A549 (cell line): Measurements from ENCODE around the gene TPCN1. TPM values are rescaled to one million over a fixed set of nuclear protein-coding genes. Genes with fewer than 3 reads are reported as not detected.

ENCODE experiments used
- ATAC-seq, 2 experiments: fragments of 200-7000 bp in 1 of 2; fragments of >200 bp in 1 of 2; cut with Nextera tagmentation in 1 of 2; cut with Tn5 transposase in 1 of 2; 3 replicates each; pipeline versions ENCODE4 v1.8.0 to v1.9.1; 2018 to 2020; ENCODE audit warnings: mild to moderate bottlenecking in 1 of 2, moderate library complexity in 1 of 2
- CTCF ChIA-PET: fragments of 300-600 bp; sonication (Branson Sonifier 250); formaldehyde crosslinking; extraction: SDS; loops from one replicate; lab custom pipeline; 2021; ENCODE audit warnings: antibody characterized with exemption, inconsistent platforms; lab: Yijun Ruan, JAX
- POLR2A ChIA-PET: fragments of 350-600 bp; formaldehyde crosslinking; extraction: SDS; loops from one replicate; lab custom pipeline; 2021; ENCODE audit warnings: antibody characterized with exemption, inconsistent platforms; lab: Yijun Ruan, JAX
- DNase-seq, 2 experiments: peaks; one replicate each; pipeline versions ENCODE4 v3.0.0 to v3.0.0-alpha.2; 2011 to 2016; ENCODE audit warnings: low read depth in 1 of 2, low spot score in 1 of 2
- FAIRE-seq: peaks from 2 replicates; lab custom pipeline; 2011; peaks lifted over from hg19 to GRCh38; lab: Jason Lieb, UNC
- H3K27ac ChIP-seq, 2 experiments: fragments of >200 bp; sonication (Bioruptor Twin); formaldehyde crosslinking; 3 replicates each; pipeline ENCODE4 v1.5.1; 2016 to 2017
- H3K4me1 ChIP-seq: fragments of >200 bp; sonication (Bioruptor Twin); formaldehyde crosslinking; 3 replicates; pipeline ENCODE4 v1.6.1; 2016
- H3K4me2 ChIP-seq: fragments of >200 bp; sonication (Bioruptor Twin); formaldehyde crosslinking; 3 replicates; pipeline ENCODE4 v1.6.1; 2016
- H3K4me3 ChIP-seq: fragments of >200 bp; sonication (Bioruptor Twin); formaldehyde crosslinking; 3 replicates; pipeline ENCODE4 v1.5.1; 2016
- H3K9me3 ChIP-seq: fragments of >200 bp; sonication (Bioruptor Twin); formaldehyde crosslinking; 3 replicates; pipeline ENCODE4 v1.6.1; 2016
- BHLHE40 ChIP-seq: IDR thresholded peaks from 2 replicates; pipeline ENCODE4 v1.6.1; 2012; ENCODE audit warnings: low read depth, low read length, inconsistent platforms
- CEBPB ChIP-seq, 2 experiments: fragments of >200 bp in 1 of 2; sonication (Bioruptor Twin) in 1 of 2; formaldehyde crosslinking in 1 of 2; IDR thresholded peaks; 2 replicates each; pipeline ENCODE4 v1.6.1; 2012 to 2016
- CHD4 ChIP-seq: fragments of 200-600 bp; sonication (generic); IDR thresholded peaks from 2 replicates; pipeline ENCODE4 v1.6.1; 2016; ENCODE audit warnings: antibody characterized with exemption, mild to moderate bottlenecking, borderline replicate concordance
- EHMT2 ChIP-seq: fragments of 200-600 bp; sonication (generic); IDR thresholded peaks from 2 replicates; pipeline ENCODE4 v1.6.1; 2016; ENCODE audit warnings: antibody characterized with exemption, low read depth, mild to moderate bottlenecking, moderate library complexity
- ESRRA ChIP-seq: fragments of 150-350 bp; IDR thresholded peaks from 2 replicates; pipeline ENCODE4 v1.6.1; 2014; ENCODE audit warnings: mild to moderate bottlenecking, low read length, borderline replicate concordance
- KDM1A ChIP-seq: fragments of 200-600 bp; sonication (generic); IDR thresholded peaks from 2 replicates; pipeline ENCODE4 v1.6.1; 2016; ENCODE audit warnings: low read depth, mild to moderate bottlenecking
- NR3C1 ChIP-seq: fragments of >200 bp; sonication (Bioruptor Twin); formaldehyde crosslinking; IDR thresholded peaks from 3 replicates; pipeline ENCODE4 v1.6.1; 2017
- PHF8 ChIP-seq: fragments of 200-600 bp; sonication (generic); IDR thresholded peaks from 2 replicates; pipeline ENCODE4 v1.6.1; 2016; ENCODE audit warnings: low read depth, mild to moderate bottlenecking, antibody characterized with exemption, moderate library complexity, borderline replicate concordance
- RFX5 ChIP-seq: fragments of 450-650 bp; IDR thresholded peaks from 2 replicates; pipeline ENCODE4 v1.7.1; 2014; ENCODE audit warnings: antibody characterized with exemption, mild to moderate bottlenecking, moderate library complexity
- SMC3 ChIP-seq: fragments of >200 bp; sonication (Bioruptor Twin); formaldehyde crosslinking; IDR thresholded peaks from 3 replicates; pipeline ENCODE4 v1.6.1; 2018; ENCODE audit warnings: inconsistent platforms
- TFCP2L1 ChIP-seq: fragments of 250-450 bp; sonication (Bioruptor Pico); IDR thresholded peaks from 2 replicates; pipeline ENCODE4 v1.5.0; 2021; ENCODE audit warnings: mild to moderate bottlenecking
- WGBS: methylation state at CpG from one replicate; pipeline ENCODE4 v1.1.6; 2017; ENCODE audit errors: missing lambda C conversion rate; 5-methylcytosine and 5-hydroxymethylcytosine counted together
- polyA plus RNA-seq, 4 experiments: library from polyadenylated mRNA; depleted of rRNA in 3 of 4; stranded (reverse); fragments of >200 nt; fragmentation: RNase III in 1 of 4; extraction: RNeasy Plus Mini Kit Qiagen cat#74134 plus additional on column Dnase treatment in 1 of 4; gene quantifications; 2 replicates in 3 of 4; 3 replicates in 1 of 4; pipeline ENCODE4 v1.2.3, GENCODE V29; 2011 to 2017
- TF ChIP-seq, protein P1 (sequence below): fragments of 250-450 bp; sonication (Bioruptor Pico); IDR thresholded peaks from 2 replicates; pipeline ENCODE4 v1.5.0; 2020; ENCODE audit warnings: low read depth, mild to moderate bottlenecking, moderate library complexity
- TF ChIP-seq, protein P2 (sequence below): fragments of 250-450 bp; sonication (Bioruptor Pico); IDR thresholded peaks from 2 replicates; pipeline ENCODE4 v1.5.0; 2021; ENCODE audit warnings: mild to moderate bottlenecking, moderate library complexity, borderline replicate concordance
- TF ChIP-seq, protein P3 (sequence below): fragments of 450-650 bp; IDR thresholded peaks from 2 replicates; pipeline ENCODE4 v1.6.1; 2014; ENCODE audit warnings: antibody characterized with exemption
- TF ChIP-seq, protein P4 (sequence below): fragments of >200 bp; sonication (Bioruptor Twin); formaldehyde crosslinking; IDR thresholded peaks from 2 replicates; pipeline ENCODE4 v1.6.1; 2016
- TF ChIP-seq, protein P5 (sequence below): fragments of 150-350 bp; IDR thresholded peaks from 2 replicates; pipeline ENCODE4 v1.6.1; 2014; ENCODE audit warnings: low read depth, mild to moderate bottlenecking, low read length
- TF ChIP-seq, protein P6 (sequence below): IDR thresholded peaks from 2 replicates; pipeline ENCODE4 v1.6.1; 2012
- TF ChIP-seq, protein P7 (sequence below): fragments of 200-600 bp; sonication (generic); IDR thresholded peaks from 2 replicates; pipeline ENCODE4 v1.6.1; 2016; ENCODE audit warnings: antibody characterized with exemption, mild to moderate bottlenecking, moderate library complexity
- TF ChIP-seq, protein P8 (sequence below): fragments of >200 bp; sonication (Bioruptor Twin); formaldehyde crosslinking; IDR thresholded peaks from 3 replicates; pipeline ENCODE4 v1.6.1; 2016

TPCN1 gene
- polyA plus RNA-seq, 2 of the 4 experiments (the other 2 are of a cell fraction) = 21.9 to 24.1 TPM

DNA sequence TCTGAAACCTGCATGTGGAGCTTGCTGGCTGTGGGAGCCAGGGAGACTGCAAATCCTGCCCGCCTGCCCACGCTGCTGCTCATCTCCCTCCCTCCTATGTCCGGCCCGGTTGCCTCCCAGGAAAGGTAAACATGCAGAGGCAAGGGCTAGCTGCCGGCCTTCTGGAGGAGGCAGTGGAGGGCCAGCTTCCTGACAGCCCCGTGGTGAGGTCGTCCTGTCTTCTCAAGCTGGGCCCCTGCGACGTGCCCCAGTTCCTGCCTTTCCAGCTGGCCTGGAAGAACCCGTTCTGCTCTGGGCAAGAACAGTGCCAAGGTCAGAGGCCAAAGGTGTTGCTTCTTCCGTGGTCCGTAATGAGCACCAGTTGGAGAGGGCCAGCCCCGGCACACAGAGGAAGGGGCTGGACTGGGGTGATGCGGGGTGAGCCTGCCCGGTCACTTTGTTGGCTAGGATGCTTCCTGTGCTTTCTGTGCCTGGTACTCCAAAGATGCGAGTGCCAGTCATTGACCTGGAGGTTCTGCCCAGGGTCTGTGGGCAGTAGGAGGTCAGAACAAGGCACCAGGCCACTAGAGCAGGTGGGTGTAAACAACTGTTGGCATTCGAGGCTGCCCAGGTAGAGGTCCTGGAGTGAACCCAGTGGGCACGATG lies 25.3 kb downstream of the TPCN1 start:
- CTCF ChIA-PET = interaction anchor here (1.8 kb wide), 1 partner anchor 24 kb away, joined by 6 read pairs; no protein-coding TSS in a partner anchor

DNA sequence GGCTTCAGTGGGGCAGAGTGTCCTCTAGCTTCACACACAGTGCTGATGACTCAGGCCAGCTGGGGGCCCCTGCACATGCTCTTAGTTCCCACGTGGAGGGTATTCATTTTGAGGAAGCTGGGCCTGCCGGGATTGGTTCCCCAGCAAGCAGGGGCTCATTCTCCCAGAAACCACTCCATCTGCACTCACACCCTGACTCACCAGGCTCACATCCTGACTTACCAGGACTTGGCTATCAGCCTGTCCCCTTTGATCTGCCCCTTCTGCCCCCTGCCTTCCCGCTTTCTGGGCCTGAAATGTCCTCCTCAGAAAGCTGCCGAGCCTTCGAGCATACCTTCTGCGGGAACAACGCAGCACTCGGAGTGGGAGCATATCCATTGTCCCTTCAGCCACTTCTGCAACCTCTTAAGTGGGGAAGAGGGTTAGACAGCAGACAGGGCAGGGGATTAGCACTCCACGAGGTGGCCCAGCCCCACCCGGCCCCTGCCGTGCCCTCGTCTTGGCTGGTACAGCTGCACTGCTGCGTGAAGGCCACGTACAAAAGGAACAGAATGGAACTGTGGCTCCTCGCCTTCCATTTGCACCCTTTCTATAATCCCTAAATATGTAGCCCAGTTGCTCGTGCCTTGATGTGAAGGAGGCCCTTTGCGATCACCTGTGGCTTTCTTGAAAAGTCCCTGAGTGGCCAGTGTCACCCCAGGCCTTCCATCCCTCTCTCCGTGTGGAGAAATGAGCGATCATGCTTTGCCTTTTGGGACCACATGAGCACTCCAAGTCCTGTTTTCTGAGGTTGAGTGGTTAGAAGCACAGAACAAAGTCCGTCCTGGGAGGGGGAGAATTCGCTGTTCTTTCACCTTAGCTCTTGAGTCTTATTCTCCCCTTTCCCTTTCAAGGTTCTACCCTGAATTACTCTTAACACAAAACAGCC lies 26.1 kb downstream of the TPCN1 start:
- no peak overlapping the region for H3K4me3 ChIP-seq
- no peak for DNase-seq
- 92% methylated on average over 19 of the region's 21 CpGs for WGBS
- ChIA-PET POLR2A (no interaction called here), CTCF (interaction anchor here (0.6 to 1.8 kb wide), 2 partner anchors 10 to 25 kb away, joined by 4 to 6 read pairs; no protein-coding TSS in a partner anchor)
- no peak for FAIRE-seq
- no peak overlapping the region for H3K4me2 ChIP-seq
- no peak overlapping the region; a peak in 1 of 6 replicates for H3K27ac ChIP-seq
- peaks cover 26% of the 10 kb centered on the region for H3K4me1 ChIP-seq
- ATAC-seq = no peak; a peak in 1 of 6 replicates
- no peaks in the 10 kb centered on the region for H3K9me3 ChIP-seq
- TF ChIP-seq EHMT2 = no peak
- TF ChIP-seq, protein P1, sequence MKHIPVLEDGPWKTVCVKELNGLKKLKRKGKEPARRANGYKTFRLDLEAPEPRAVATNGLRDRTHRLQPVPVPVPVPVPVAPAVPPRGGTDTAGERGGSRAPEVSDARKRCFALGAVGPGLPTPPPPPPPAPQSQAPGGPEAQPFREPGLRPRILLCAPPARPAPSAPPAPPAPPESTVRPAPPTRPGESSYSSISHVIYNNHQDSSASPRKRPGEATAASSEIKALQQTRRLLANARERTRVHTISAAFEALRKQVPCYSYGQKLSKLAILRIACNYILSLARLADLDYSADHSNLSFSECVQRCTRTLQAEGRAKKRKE (CRISPR knock-in tag) = no peak
- no peak for TF ChIP-seq BHLHE40
- TF ChIP-seq TFCP2L1 (CRISPR knock-in tag) = no peak
- TF ChIP-seq, protein P2, sequence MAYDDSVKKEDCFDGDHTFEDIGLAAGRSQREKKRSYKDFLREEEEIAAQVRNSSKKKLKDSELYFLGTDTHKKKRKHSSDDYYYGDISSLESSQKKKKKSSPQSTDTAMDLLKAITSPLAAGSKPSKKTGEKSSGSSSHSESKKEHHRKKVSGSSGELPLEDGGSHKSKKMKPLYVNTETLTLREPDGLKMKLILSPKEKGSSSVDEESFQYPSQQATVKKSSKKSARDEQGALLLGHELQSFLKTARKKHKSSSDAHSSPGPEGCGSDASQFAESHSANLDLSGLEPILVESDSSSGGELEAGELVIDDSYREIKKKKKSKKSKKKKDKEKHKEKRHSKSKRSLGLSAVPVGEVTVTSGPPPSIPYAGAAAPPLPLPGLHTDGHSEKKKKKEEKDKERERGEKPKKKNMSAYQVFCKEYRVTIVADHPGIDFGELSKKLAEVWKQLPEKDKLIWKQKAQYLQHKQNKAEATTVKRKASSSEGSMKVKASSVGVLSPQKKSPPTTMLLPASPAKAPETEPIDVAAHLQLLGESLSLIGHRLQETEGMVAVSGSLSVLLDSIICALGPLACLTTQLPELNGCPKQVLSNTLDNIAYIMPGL = no peak
- no peak for TF ChIP-seq PHF8
- no peak for TF ChIP-seq NR3C1
- TF ChIP-seq, protein P3, sequence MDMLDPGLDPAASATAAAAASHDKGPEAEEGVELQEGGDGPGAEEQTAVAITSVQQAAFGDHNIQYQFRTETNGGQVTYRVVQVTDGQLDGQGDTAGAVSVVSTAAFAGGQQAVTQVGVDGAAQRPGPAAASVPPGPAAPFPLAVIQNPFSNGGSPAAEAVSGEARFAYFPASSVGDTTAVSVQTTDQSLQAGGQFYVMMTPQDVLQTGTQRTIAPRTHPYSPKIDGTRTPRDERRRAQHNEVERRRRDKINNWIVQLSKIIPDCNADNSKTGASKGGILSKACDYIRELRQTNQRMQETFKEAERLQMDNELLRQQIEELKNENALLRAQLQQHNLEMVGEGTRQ = no peak
- TF ChIP-seq, protein P4, sequence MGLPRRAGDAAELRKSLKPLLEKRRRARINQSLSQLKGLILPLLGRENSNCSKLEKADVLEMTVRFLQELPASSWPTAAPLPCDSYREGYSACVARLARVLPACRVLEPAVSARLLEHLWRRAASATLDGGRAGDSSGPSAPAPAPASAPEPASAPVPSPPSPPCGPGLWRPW = no peak
- TF ChIP-seq, protein P5, sequence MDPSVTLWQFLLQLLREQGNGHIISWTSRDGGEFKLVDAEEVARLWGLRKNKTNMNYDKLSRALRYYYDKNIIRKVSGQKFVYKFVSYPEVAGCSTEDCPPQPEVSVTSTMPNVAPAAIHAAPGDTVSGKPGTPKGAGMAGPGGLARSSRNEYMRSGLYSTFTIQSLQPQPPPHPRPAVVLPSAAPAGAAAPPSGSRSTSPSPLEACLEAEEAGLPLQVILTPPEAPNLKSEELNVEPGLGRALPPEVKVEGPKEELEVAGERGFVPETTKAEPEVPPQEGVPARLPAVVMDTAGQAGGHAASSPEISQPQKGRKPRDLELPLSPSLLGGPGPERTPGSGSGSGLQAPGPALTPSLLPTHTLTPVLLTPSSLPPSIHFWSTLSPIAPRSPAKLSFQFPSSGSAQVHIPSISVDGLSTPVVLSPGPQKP = no peak

More for the DNA sequence above, 25.3 kb downstream of the TPCN1 start:
- POLR2A ChIA-PET = interaction anchor here (1.3 to 1.5 kb wide), 2 partner anchors 10 to 23 kb away, joined by 4 to 6 read pairs; no protein-coding TSS in a partner anchor
- 82% methylated on average over 17 of the region's 18 CpGs for WGBS
- Histone ChIP-seq H3K4me2 (no peak overlapping the region; the same call in 2 of the 3 replicates), H3K27ac (peak overlapping the region in 1 of 2 experiments; percentile 37; a peak in 2 of 6 replicates), H3K4me1 (peaks cover 34% of the 10 kb centered on the region), H3K9me3 (no peaks in the 10 kb centered on the region), H3K4me3 (no peak overlapping the region)
- FAIRE-seq (no peak), ATAC-seq (no peak; a peak in 2 of 6 replicates), DNase-seq (no peak)
- TF ChIP-seq, protein P6, sequence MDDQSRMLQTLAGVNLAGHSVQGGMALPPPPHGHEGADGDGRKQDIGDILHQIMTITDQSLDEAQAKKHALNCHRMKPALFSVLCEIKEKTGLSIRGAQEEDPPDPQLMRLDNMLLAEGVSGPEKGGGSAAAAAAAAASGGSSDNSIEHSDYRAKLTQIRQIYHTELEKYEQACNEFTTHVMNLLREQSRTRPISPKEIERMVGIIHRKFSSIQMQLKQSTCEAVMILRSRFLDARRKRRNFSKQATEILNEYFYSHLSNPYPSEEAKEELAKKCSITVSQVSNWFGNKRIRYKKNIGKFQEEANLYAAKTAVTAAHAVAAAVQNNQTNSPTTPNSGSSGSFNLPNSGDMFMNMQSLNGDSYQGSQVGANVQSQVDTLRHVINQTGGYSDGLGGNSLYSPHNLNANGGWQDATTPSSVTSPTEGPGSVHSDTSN = no peak
- TF ChIP-seq ESRRA (no peak), RFX5 (no peak), CEBPB (IDR thresholded peaks at IDR 0.05) (no peak), KDM1A (no peak), CHD4 (no peak), SMC3 (no peak)
- TF ChIP-seq, protein P7, sequence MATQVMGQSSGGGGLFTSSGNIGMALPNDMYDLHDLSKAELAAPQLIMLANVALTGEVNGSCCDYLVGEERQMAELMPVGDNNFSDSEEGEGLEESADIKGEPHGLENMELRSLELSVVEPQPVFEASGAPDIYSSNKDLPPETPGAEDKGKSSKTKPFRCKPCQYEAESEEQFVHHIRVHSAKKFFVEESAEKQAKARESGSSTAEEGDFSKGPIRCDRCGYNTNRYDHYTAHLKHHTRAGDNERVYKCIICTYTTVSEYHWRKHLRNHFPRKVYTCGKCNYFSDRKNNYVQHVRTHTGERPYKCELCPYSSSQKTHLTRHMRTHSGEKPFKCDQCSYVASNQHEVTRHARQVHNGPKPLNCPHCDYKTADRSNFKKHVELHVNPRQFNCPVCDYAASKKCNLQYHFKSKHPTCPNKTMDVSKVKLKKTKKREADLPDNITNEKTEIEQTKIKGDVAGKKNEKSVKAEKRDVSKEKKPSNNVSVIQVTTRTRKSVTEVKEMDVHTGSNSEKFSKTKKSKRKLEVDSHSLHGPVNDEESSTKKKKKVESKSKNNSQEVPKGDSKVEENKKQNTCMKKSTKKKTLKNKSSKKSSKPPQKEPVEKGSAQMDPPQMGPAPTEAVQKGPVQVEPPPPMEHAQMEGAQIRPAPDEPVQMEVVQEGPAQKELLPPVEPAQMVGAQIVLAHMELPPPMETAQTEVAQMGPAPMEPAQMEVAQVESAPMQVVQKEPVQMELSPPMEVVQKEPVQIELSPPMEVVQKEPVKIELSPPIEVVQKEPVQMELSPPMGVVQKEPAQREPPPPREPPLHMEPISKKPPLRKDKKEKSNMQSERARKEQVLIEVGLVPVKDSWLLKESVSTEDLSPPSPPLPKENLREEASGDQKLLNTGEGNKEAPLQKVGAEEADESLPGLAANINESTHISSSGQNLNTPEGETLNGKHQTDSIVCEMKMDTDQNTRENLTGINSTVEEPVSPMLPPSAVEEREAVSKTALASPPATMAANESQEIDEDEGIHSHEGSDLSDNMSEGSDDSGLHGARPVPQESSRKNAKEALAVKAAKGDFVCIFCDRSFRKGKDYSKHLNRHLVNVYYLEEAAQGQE = no peak
- TF ChIP-seq, protein P8, sequence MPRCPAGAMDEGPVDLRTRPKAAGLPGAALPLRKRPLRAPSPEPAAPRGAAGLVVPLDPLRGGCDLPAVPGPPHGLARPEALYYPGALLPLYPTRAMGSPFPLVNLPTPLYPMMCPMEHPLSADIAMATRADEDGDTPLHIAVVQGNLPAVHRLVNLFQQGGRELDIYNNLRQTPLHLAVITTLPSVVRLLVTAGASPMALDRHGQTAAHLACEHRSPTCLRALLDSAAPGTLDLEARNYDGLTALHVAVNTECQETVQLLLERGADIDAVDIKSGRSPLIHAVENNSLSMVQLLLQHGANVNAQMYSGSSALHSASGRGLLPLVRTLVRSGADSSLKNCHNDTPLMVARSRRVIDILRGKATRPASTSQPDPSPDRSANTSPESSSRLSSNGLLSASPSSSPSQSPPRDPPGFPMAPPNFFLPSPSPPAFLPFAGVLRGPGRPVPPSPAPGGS = no peak
